Measurements from ENCODE around the gene KCNN1. TPM values are rescaled to one million over a fixed set of nuclear protein-coding genes. Genes with fewer than 3 reads are reported as not detected.
"Not testable (repeated sequence)": the region's sequence is repeated elsewhere in the genome, so short reads cannot be mapped to it uniquely, and the experiment has no call there.

The KCNN1 gene
- total RNA-seq (2013), result 0.04 TPM
- polyA plus RNA-seq, result not detected
- polyA minus RNA-seq, result not detected in 2 replicates
- 0.07 to 3.2 (median 0.20) reads per million in 11 experiments for total RNA-seq

GRCh38 chr19:17966550-17967256, at the start of gene KCNN1:
Gene KCNN1 (plus strand): TSS chr19:17967107. CDS start chr19:17973889, 6,782 bp downstream.
- no peak within 1 kb of the TSS for H3K4me3 ChIP-seq (replicated peaks in 1 of 3; ENCODE audit: low read depth in 2 of 3, low read length in 3 of 3)
- H2AFZ ChIP-seq (ENCODE audit: insufficient read depth, low read depth, low read length, poor library complexity, severe bottlenecking), result no peak within 1 kb of the TSS
- H3K27me3 Mint-ChIP-seq (ENCODE audit: low read depth in 3 of 3), result peaks cover 40 to 59% (median 43%) of the 10 kb centered on the region in 3 donors
- H3K36me3 Mint-ChIP-seq, result peaks cover 2 to 6% of the 10 kb centered on the region in 2 donors
- no peaks in the 10 kb centered on the region for H4K20me1 ChIP-seq (ENCODE audit: insufficient read depth, low read length)
- H3K4me1 Mint-ChIP-seq, result peaks cover 4% of the 10 kb centered on the region
- H3K36me3 ChIP-seq (replicated peaks in 1 of 2; ENCODE audit: control insufficient read depth in 1 of 2, insufficient read depth in 2 of 2, low read length in 2 of 2), result no peaks in the 10 kb centered on the region
- H3K79me2 ChIP-seq (ENCODE audit: insufficient read depth, low read length), result no peaks in the 10 kb centered on the region
- H3K27ac ChIP-seq (ENCODE audit: low read depth in 1 of 2, low read length in 2 of 2), result no peak within 1 kb of the TSS
- TF ChIP-seq, protein P1, sequence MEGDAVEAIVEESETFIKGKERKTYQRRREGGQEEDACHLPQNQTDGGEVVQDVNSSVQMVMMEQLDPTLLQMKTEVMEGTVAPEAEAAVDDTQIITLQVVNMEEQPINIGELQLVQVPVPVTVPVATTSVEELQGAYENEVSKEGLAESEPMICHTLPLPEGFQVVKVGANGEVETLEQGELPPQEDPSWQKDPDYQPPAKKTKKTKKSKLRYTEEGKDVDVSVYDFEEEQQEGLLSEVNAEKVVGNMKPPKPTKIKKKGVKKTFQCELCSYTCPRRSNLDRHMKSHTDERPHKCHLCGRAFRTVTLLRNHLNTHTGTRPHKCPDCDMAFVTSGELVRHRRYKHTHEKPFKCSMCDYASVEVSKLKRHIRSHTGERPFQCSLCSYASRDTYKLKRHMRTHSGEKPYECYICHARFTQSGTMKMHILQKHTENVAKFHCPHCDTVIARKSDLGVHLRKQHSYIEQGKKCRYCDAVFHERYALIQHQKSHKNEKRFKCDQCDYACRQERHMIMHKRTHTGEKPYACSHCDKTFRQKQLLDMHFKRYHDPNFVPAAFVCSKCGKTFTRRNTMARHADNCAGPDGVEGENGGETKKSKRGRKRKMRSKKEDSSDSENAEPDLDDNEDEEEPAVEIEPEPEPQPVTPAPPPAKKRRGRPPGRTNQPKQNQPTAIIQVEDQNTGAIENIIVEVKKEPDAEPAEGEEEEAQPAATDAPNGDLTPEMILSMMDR (IDR thresholded peaks at IDR 0.05), result no peak
- peaks cover 16 to 39% of the 10 kb centered on the region in 2 donors for H3K27me3 ChIP-seq (ENCODE audit: control insufficient read depth in 2 of 2, insufficient read depth in 2 of 2, low read length in 2 of 2)
- no peak within 1 kb of the TSS for H3K9ac ChIP-seq (ENCODE audit: insufficient read depth, low read length, poor library complexity, severe bottlenecking)
- peak within 1 kb of the TSS; percentile 16 to 87 for H3K4me3 Mint-ChIP-seq
- no peak for DNase-seq
- no peaks in the 10 kb centered on the region for H3K4me1 ChIP-seq (ENCODE audit: control insufficient read depth in 1 of 2, insufficient read depth in 2 of 2, low read length in 2 of 2)
- 10% methylated on average over 34 of the region's 59 CpGs for WGBS (ENCODE audit: insufficient coverage)
- no peak within 1 kb of the TSS for H3K4me2 ChIP-seq (replicated peaks; ENCODE audit: extremely low read depth, low read length, poor library complexity, severe bottlenecking)
- intact Hi-C loops (cut with micrococcal nuclease), result no loop called here
- peaks cover 0 to 17% of the 10 kb centered on the region in 2 donors for H3K9me3 ChIP-seq (replicated peaks in 1 of 2; ENCODE audit: control insufficient read depth in 1 of 2, insufficient read depth in 1 of 2, low read length in 2 of 2)
- peaks cover 0 to 17% (median 6%) of the 10 kb centered on the region in 7 donors for H3K9me3 Mint-ChIP-seq
- H3K27ac Mint-ChIP-seq, result peak within 1 kb of the TSS in 1 of 7 donors; percentile 64

- H3K4me3 ChIP-seq (replicated peaks in 1 of 3; ENCODE audit: low read depth in 2 of 3, low read length in 3 of 3); H3K9ac ChIP-seq (ENCODE audit: insufficient read depth, low read length, poor library complexity, severe bottlenecking); H3K4me1 Mint-ChIP-seq; DNase-seq; H3K79me2 ChIP-seq (ENCODE audit: insufficient read depth, low read length); H3K4me2 ChIP-seq (replicated peaks; ENCODE audit: extremely low read depth, low read length, poor library complexity, severe bottlenecking); H3K4me3 Mint-ChIP-seq; H4K20me1 ChIP-seq (ENCODE audit: insufficient read depth, low read length); H3K27ac ChIP-seq (ENCODE audit: low read depth in 1 of 2, low read length in 2 of 2); H2AFZ ChIP-seq (ENCODE audit: insufficient read depth, low read depth, low read length, poor library complexity, severe bottlenecking); H3K36me3 Mint-ChIP-seq; H3K36me3 ChIP-seq (replicated peaks in 1 of 2; ENCODE audit: control insufficient read depth in 1 of 2, insufficient read depth in 2 of 2, low read length in 2 of 2); H3K27ac Mint-ChIP-seq; intact Hi-C loops (cut with micrococcal nuclease); H3K4me1 ChIP-seq (ENCODE audit: control insufficient read depth in 1 of 2, insufficient read depth in 2 of 2, low read length in 2 of 2); H3K27me3 ChIP-seq (ENCODE audit: control insufficient read depth in 2 of 2, insufficient read depth in 2 of 2, low read length in 2 of 2): not testable (repeated sequence)
- peaks cover 9 to 14% of the 10 kb centered on the region in 2 donors for H3K9me3 ChIP-seq (replicated peaks in 1 of 2; ENCODE audit: control insufficient read depth in 1 of 2, insufficient read depth in 1 of 2, low read length in 2 of 2)
- H3K9me3 Mint-ChIP-seq, result peaks cover 6 to 36% (median 25%) of the 10 kb centered on the region in 7 donors
- peaks cover 1 to 11% (median 1%) of the 10 kb centered on the region in 3 donors for H3K27me3 Mint-ChIP-seq (ENCODE audit: low read depth in 3 of 3)
- 96% methylated on average over 9 of the region's 30 CpGs for WGBS (ENCODE audit: insufficient coverage)
Measured at GRCh38 chr19:17918151-17918550, 48.8 kb upstream of the KCNN1 start.

DNA sequence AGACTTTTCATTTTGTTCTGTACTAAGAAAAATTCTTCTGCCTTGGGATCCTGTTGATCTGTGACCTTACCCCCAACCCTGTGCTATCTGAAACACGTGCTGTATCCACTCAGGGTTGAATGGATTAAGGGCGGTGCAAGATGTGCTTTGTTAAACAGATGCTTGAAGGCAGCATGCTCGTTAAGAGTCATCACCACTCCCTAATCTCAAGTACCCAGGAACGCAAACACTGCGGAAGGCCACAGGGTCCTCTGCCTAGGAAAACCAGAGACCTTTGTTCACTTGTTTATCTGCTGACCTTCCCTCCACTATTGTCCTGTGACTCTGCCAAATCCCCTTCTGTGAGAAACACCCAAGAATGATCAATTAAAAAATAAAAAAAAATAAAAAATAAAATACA, 47.8 kb upstream of the KCNN1 start:
- H3K4me3 ChIP-seq (replicated peaks in 1 of 3; ENCODE audit: low read depth in 2 of 3, low read length in 3 of 3); H3K4me3 Mint-ChIP-seq; intact Hi-C loops (cut with micrococcal nuclease); H3K27ac ChIP-seq (ENCODE audit: low read depth in 1 of 2, low read length in 2 of 2); DNase-seq; H4K20me1 ChIP-seq (ENCODE audit: insufficient read depth, low read length); H3K9ac ChIP-seq (ENCODE audit: insufficient read depth, low read length, poor library complexity, severe bottlenecking); H2AFZ ChIP-seq (ENCODE audit: insufficient read depth, low read depth, low read length, poor library complexity, severe bottlenecking); H3K4me1 Mint-ChIP-seq; H3K4me2 ChIP-seq (replicated peaks; ENCODE audit: extremely low read depth, low read length, poor library complexity, severe bottlenecking); H3K4me1 ChIP-seq (ENCODE audit: control insufficient read depth in 1 of 2, insufficient read depth in 2 of 2, low read length in 2 of 2); H3K27ac Mint-ChIP-seq; H3K27me3 Mint-ChIP-seq (ENCODE audit: low read depth in 3 of 3); H3K9me3 ChIP-seq (replicated peaks in 1 of 2; ENCODE audit: control insufficient read depth in 1 of 2, insufficient read depth in 1 of 2, low read length in 2 of 2); H3K36me3 ChIP-seq (replicated peaks in 1 of 2; ENCODE audit: control insufficient read depth in 1 of 2, insufficient read depth in 2 of 2, low read length in 2 of 2); H3K36me3 Mint-ChIP-seq; H3K79me2 ChIP-seq (ENCODE audit: insufficient read depth, low read length); H3K27me3 ChIP-seq (ENCODE audit: control insufficient read depth in 2 of 2, insufficient read depth in 2 of 2, low read length in 2 of 2): not testable (repeated sequence)
- no CpG with 5 or more reads among the region's 5 CpGs for WGBS (ENCODE audit: insufficient coverage)
- peaks cover 0 to 26% (median 16%) of the 10 kb centered on the region in 7 donors for H3K9me3 Mint-ChIP-seq

Measured in CD14-positive monocyte (primary cell).